SH-SY5Y (cell line): Measurements from ENCODE around the gene KLHL29.

Experiments used
- GATA2 ChIP-seq: IDR thresholded peaks from 2 replicates; pipeline ENCODE4 v1.6.1; 2011; ENCODE audit warnings: mild to moderate bottlenecking, low read depth, low read length
- GATA3 ChIP-seq: IDR thresholded peaks from 2 replicates; pipeline ENCODE4 v1.6.1; 2011; ENCODE audit warnings: low read depth, mild to moderate bottlenecking, low read length, moderate library complexity

DNA sequence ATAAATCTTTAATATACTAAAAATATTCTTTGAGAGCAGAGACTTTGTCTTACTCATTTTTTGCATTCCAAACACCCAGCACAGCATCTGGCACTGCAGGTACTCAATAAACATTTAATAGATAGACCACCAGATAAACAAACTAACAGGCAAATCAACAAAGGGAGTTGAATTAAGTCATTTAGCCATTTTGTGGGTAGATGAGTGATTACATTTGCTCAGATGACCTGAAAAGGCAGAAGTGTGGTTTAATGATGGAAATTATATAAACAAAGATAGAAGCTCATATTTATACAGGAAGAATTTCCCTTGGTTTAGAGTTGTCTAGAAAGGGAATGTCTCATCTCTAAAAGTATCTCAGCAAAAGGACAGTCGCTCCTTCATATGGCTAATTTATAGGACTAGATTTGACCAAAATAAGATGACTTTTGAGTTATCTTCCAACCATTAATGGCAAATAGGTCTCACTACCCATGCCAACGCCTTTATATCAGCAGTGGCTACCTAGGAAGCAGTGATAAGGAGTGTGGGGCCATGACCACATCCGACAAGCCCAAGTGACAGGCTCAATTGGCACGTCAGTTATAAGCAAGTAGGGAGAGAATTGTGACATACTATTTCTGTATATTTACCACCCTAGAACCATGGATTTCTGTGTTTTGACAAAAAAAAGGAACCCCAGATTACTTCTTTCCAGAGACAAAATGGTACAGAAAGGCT is 368.5 kb downstream of the KLHL29 start:
- no peak for TF ChIP-seq GATA2
- TF ChIP-seq GATA3 = no peak
